B cell (primary cell): Measurements from ENCODE around the gene OR2T10. TPM values are rescaled to one million over a fixed set of nuclear protein-coding genes. Genes with fewer than 3 reads are reported as not detected.
"Not testable (repeated sequence)": the region's sequence is repeated elsewhere in the genome, so short reads cannot be mapped to it uniquely, and the experiment has no call there.

ENCODE experiments used
- ATAC-seq: fragments of 200-7000 bp; cut with Tn5 transposase; one replicate; pipeline ENCODE4 v1.10.0; 2021; ENCODE audit warnings: low read depth, mild to moderate bottlenecking, moderate number of reproducible peaks, moderate library complexity
- CTCF ChIA-PET: fragments of 350-600 bp; sonication (Branson Sonifier 250); formaldehyde crosslinking; loops from one replicate; lab custom pipeline; 2021; ENCODE audit warnings: antibody characterized with exemption, inconsistent platforms; lab: Charles Lee
- POLR2A ChIA-PET: fragments of 350-600 bp; sonication (Branson Sonifier 250); formaldehyde crosslinking; loops from one replicate; lab custom pipeline; 2021; ENCODE audit warnings: antibody characterized with exemption; lab: Charles Lee
- DNase-seq: peaks from one replicate; pipeline ENCODE4 v3.0.0; 2013
- H2AFZ ChIP-seq: 2 replicates; pipeline ENCODE4 v1.6.1; 2012; ENCODE audit warnings: mild to moderate bottlenecking, low read depth, low read length; ENCODE audit not compliant: insufficient read depth, poor library complexity, severe bottlenecking
- H3K27ac ChIP-seq, 2 donors: 1 replicate in 1 of 2; 2 replicates in 1 of 2; pipeline ENCODE4 v1.5.1; 2012 to 2013; ENCODE audit warnings: low read length in 2 of 2, mild to moderate bottlenecking in 2 of 2, moderate library complexity in 1 of 2
- H3K27me3 ChIP-seq, 4 experiments: fragments of 200-600 bp in 1 of 4; sonication (generic) in 1 of 4; replicated peaks in 1 of 4; 1 replicate in 2 of 4; 2 replicates in 2 of 4; pipeline versions ENCODE4 v1.6.1 to v1.7.0; 2013 to 2016; ENCODE audit warnings: low read length in 3 of 4, mild to moderate bottlenecking in 2 of 4, mixed read lengths in 1 of 4, moderate library complexity in 1 of 4; ENCODE audit not compliant: insufficient read depth in 4 of 4, control insufficient read depth in 3 of 4; ENCODE audit errors: control extremely low read depth in 1 of 4
- H3K36me3 ChIP-seq, 2 experiments: replicated peaks in 1 of 2; 1 replicate in 1 of 2; 2 replicates in 1 of 2; pipeline versions ENCODE4 v1.6.1 to v1.7.1; 2013; ENCODE audit warnings: low read length in 1 of 2; ENCODE audit not compliant: insufficient read depth in 2 of 2, control insufficient read depth in 1 of 2; ENCODE audit errors: control extremely low read depth in 1 of 2, extremely low read depth in 1 of 2
- H3K4me1 ChIP-seq, 2 donors: fragments of 200-600 bp in 1 of 2; sonication (generic) in 1 of 2; 1 replicate in 1 of 2; 2 replicates in 1 of 2; pipeline versions ENCODE4 v1.5.1 to v1.6.1; 2013 to 2017; ENCODE audit warnings: low read length in 2 of 2; ENCODE audit not compliant: control insufficient read depth in 2 of 2, insufficient read depth in 2 of 2
- H3K4me2 ChIP-seq: replicated peaks from 2 replicates; pipeline ENCODE3; 2012; ENCODE audit warnings: mild to moderate bottlenecking, low read depth, low read length; ENCODE audit not compliant: poor library complexity, severe bottlenecking
- H3K4me3 ChIP-seq, 5 experiments: fragments of 200-600 bp in 1 of 5; sonication (generic) in 1 of 5; 1 replicate in 3 of 5; 2 replicates in 2 of 5; pipeline versions ENCODE4 v1.5.1 to v1.7.0; 2011 to 2016; ENCODE audit warnings: low read length in 4 of 5, mild to moderate bottlenecking in 4 of 5, low read depth in 2 of 5, control low read depth in 1 of 5, moderate library complexity in 1 of 5; ENCODE audit not compliant: insufficient read depth in 1 of 5; ENCODE audit errors: control extremely low read depth in 1 of 5, extremely low read depth in 1 of 5
- H3K79me2 ChIP-seq: fragments of 200-600 bp; sonication (generic); one replicate; pipeline ENCODE4 v1.6.0; 2016; ENCODE audit warnings: low read length; ENCODE audit not compliant: control insufficient read depth, insufficient read depth
- H3K9ac ChIP-seq: fragments of 200-600 bp; sonication (generic); 2 replicates; pipeline ENCODE4 v1.6.1; 2017; ENCODE audit warnings: mild to moderate bottlenecking, low read length, moderate library complexity
- H3K9me3 ChIP-seq, 3 donors: one replicate each; pipeline versions ENCODE4 v1.6.1 to v1.7.1; 2013; ENCODE audit warnings: low read length in 2 of 3; ENCODE audit not compliant: control insufficient read depth in 2 of 3, insufficient read depth in 1 of 3; ENCODE audit errors: control extremely low read depth in 1 of 3
- H4K20me1 ChIP-seq: 2 replicates; pipeline ENCODE4 v1.6.0; 2012; ENCODE audit warnings: mild to moderate bottlenecking, low read length; ENCODE audit not compliant: insufficient read depth, control insufficient read depth, poor library complexity, severe bottlenecking
- H3K27ac Mint-ChIP-seq: one replicate; pipeline ENCODE4 v1.8.0; 2021; ENCODE audit warnings: mixed read lengths
- H3K27me3 Mint-ChIP-seq: one replicate; pipeline ENCODE4 v1.8.0; 2021; ENCODE audit warnings: mixed read lengths
- H3K4me1 Mint-ChIP-seq: one replicate; pipeline ENCODE4 v1.8.0; 2021; ENCODE audit warnings: mixed read lengths
- H3K4me3 Mint-ChIP-seq: one replicate; pipeline ENCODE4 v1.8.0; 2021; ENCODE audit warnings: mixed read lengths
- H3K9me3 Mint-ChIP-seq: one replicate; pipeline ENCODE4 v1.8.0; 2022; ENCODE audit warnings: mixed read lengths; ENCODE audit not compliant: insufficient read depth
- CTCF ChIP-seq: fragments of 200-600 bp; IDR thresholded peaks from one replicate; pipeline ENCODE4 v1.8.0; 2022; ENCODE audit warnings: antibody characterized with exemption, mild to moderate bottlenecking
- EZH2 ChIP-seq: IDR thresholded peaks from 2 replicates; pipeline ENCODE4 v1.6.1; 2012; ENCODE audit warnings: borderline replicate concordance, low read depth, mild to moderate bottlenecking, moderate library complexity, low read length; ENCODE audit not compliant: insufficient read depth, poor library complexity, severe bottlenecking
- WGBS: methylation state at CpG from one replicate; pipeline ENCODE4 v1.1.5; 2013; ENCODE audit warnings: missing lambda C conversion rate; ENCODE audit not compliant: insufficient coverage; 5-methylcytosine and 5-hydroxymethylcytosine counted together
- intact Hi-C: fragments of 100-400 bp; cut with micrococcal nuclease; formaldehyde crosslinking; loops from one replicate; pipeline ENCODE4 v1.10.0; 2022
- polyA minus RNA-seq: library from RNA; depleted of rRNA, polyadenylated mRNA; stranded (reverse); fragments of >200 nt; gene quantifications from 2 replicates; pipeline ENCODE4 v1.2.3, GENCODE V29; 2012
- polyA plus RNA-seq: library from polyadenylated mRNA; depleted of rRNA; stranded (reverse); fragments of >200 nt; gene quantifications from 2 replicates; pipeline ENCODE4 v1.2.3, GENCODE V29; 2012
- total RNA-seq, 2 donors: library from RNA; stranded (reverse); fragments of 120-200 nt in 1 of 2; gene quantifications; 1 replicate in 1 of 2; 2 replicates in 1 of 2; pipeline versions ENCODE4 v1.2.3 to v1.2.4, GENCODE V29; 2013 to 2022

Gene OR2T10
- total RNA-seq (2.5 and 3.8 TPM in 2 replicates), polyA plus RNA-seq (0.27 and 0.74 TPM in 2 replicates), polyA minus RNA-seq (2.1 and 3.2 TPM in 2 replicates)
- total RNA-seq (2013), result 1.7 TPM

- ATAC-seq (no peak), DNase-seq (no peak)
- Histone ChIP-seq H3K27ac (no peak within 1 kb of the TSS), H3K9me3 (no peaks in the 10 kb centered on the region), H3K27me3 (no peaks in the 10 kb centered on the region), H3K36me3 (no peaks in the 10 kb centered on the region), H3K4me1 (no peaks in the 10 kb centered on the region), H2AFZ (no peak within 1 kb of the TSS), H3K4me2 (no peak within 1 kb of the TSS), H3K9ac (no peak within 1 kb of the TSS), H3K79me2 (no peaks in the 10 kb centered on the region), H3K4me3 (no peak within 1 kb of the TSS), H4K20me1 (no peaks in the 10 kb centered on the region)
- Mint-ChIP-seq H3K9me3 (no peaks in the 10 kb centered on the region), H3K27me3 (peaks cover 1% of the 10 kb centered on the region), H3K4me1 (peaks cover 4% of the 10 kb centered on the region), H3K27ac (no peak within 1 kb of the TSS), H3K4me3 (no peak within 1 kb of the TSS)
- ChIA-PET POLR2A (no interaction called here), CTCF (interaction anchor here (0.6 kb wide), 1 partner anchor 25 kb away, joined by 3 read pairs; no protein-coding TSS in a partner anchor)
- TF ChIP-seq CTCF (no peak), EZH2 (no peak)
- intact Hi-C loops, result no loop called here
- WGBS, result 98% methylated on average over 5 of the region's 6 CpGs
Measured at GRCh38 chr1:248597589-248597988, at the start of gene OR2T10. Gene OR2T10 (minus strand): TSS chr1:248597700. CDS start chr1:248593768, 3,932 bp downstream.

GRCh38 chr1:248645178-248645577 is 47.7 kb upstream of the OR2T10 start, which contains the start of gene OR2T35:
Gene OR2T35 (minus strand): TSS chr1:248645278. CDS start chr1:248639258, 6,020 bp downstream.
- H3K4me3 ChIP-seq, H3K9me3 ChIP-seq, ATAC-seq, H3K9me3 Mint-ChIP-seq, H4K20me1 ChIP-seq, H3K27me3 ChIP-seq, H2AFZ ChIP-seq, H3K4me1 ChIP-seq, H3K79me2 ChIP-seq, intact Hi-C loops, H3K27me3 Mint-ChIP-seq, H3K9ac ChIP-seq, DNase-seq, H3K4me2 ChIP-seq, H3K36me3 ChIP-seq: not testable (repeated sequence)
- Mint-ChIP-seq H3K27ac (peak within 1 kb of the TSS; percentile 53), H3K4me1 (peaks cover 12% of the 10 kb centered on the region), H3K4me3 (peak within 1 kb of the TSS; percentile 35)
- 86% methylated on average over 1 of the region's 3 CpGs for WGBS
- ChIA-PET POLR2A (interaction anchor here (0.6 kb wide), 1 partner anchor 201 kb away, joined by 3 read pairs; no protein-coding TSS in a partner anchor), CTCF (interaction anchor here (0.7 kb wide), 1 partner anchor 160 kb away, joined by 3 read pairs; no protein-coding TSS in a partner anchor)
- H3K27ac ChIP-seq, result peak within 1 kb of the TSS in 1 of 2 donors; percentile 18

GRCh38 chr1:248642971-248643651 is 45.6 kb upstream of the OR2T10 start:
- ATAC-seq, result peak; percentile 94
- H3K27ac Mint-ChIP-seq, H3K4me3 Mint-ChIP-seq, H4K20me1 ChIP-seq, POLR2A ChIA-PET, DNase-seq, H3K4me1 ChIP-seq, intact Hi-C loops, H3K4me3 ChIP-seq, H3K27me3 ChIP-seq, H3K9me3 Mint-ChIP-seq, H3K9ac ChIP-seq, H3K36me3 ChIP-seq, H3K9me3 ChIP-seq, H3K4me2 ChIP-seq, H2AFZ ChIP-seq, H3K27me3 Mint-ChIP-seq, CTCF ChIA-PET, H3K79me2 ChIP-seq: not testable (repeated sequence)
- peaks cover 12% of the 10 kb centered on the region for H3K4me1 Mint-ChIP-seq
- no CpG with 5 or more reads among the region's 4 CpGs for WGBS
- peak overlapping the region; percentile 74 to 77 for H3K27ac ChIP-seq
